Motor neuron (in vitro differentiated cells): ENCODE data around the gene SNAP29. TPM values are rescaled to one million over a fixed set of nuclear protein-coding genes. Genes with fewer than 3 reads are reported as not detected.

Source experiments
- ATAC-seq, 8 experiments: fragments of 200-7000 bp; cut with Tn5 transposase; replicated peaks in 6 of 8; 2 replicates each; pipeline ENCODE4 v1.8.0; 2021; ENCODE audit warnings: mild to moderate bottlenecking in 8 of 8, moderate library complexity in 8 of 8
- H3K27ac ChIP-seq, 2 donors: fragments of 250-450 bp; sonication (Bioruptor Pico); 2 replicates each; pipeline ENCODE4 v1.9.0; 2021; ENCODE audit warnings: antibody characterized with exemption in 2 of 2, mild to moderate bottlenecking in 2 of 2, moderate library complexity in 1 of 2
- H3K4me1 ChIP-seq, 2 donors: fragments of 250-450 bp; sonication (Bioruptor Pico); replicated peaks in 1 of 2; 2 replicates each; pipeline ENCODE4 v1.6.1; 2021; ENCODE audit warnings: antibody characterized with exemption in 2 of 2, mild to moderate bottlenecking in 2 of 2, moderate library complexity in 1 of 2
- H3K4me3 ChIP-seq, 5 donors: fragments of 250-450 bp; sonication (Bioruptor Pico); 2 replicates each; pipeline ENCODE4 v1.9.0; 2021; ENCODE audit warnings: antibody characterized with exemption in 5 of 5, mild to moderate bottlenecking in 5 of 5, moderate library complexity in 4 of 5
- WGBS, 10 experiments: fragments of 450-650 bp; shearing (Covaris generic); methylation state at CpG; one replicate each; pipeline ENCODE4 v1.0.0; 2022; 5-methylcytosine and 5-hydroxymethylcytosine counted together
- in situ Hi-C, 9 experiments: fragments of 400-800 bp; cut with MboI; loops; one replicate each; pipeline ENCODE4 v1.15.0; 2021; ENCODE audit warnings: low sequenced_read_pairs in 9 of 9, low pct_unique_long_range_greater_than_20kb in 2 of 9; ENCODE audit not compliant: unreplicated experiment in 9 of 9
- total RNA-seq, 8 experiments: library from RNA; unstranded; fragments of 300-600 nt; gene quantifications; 2 replicates each; pipeline versions ENCODE4 v1.2.3 to v1.2.4, GENCODE V29; 2022

The SNAP29 gene
- total RNA-seq, result 10 to 100 TPM in 7 of 8 experiments, 1 to 10 TPM in 1; 6.7 to 26.5 (median 14.9) TPM

DNA sequence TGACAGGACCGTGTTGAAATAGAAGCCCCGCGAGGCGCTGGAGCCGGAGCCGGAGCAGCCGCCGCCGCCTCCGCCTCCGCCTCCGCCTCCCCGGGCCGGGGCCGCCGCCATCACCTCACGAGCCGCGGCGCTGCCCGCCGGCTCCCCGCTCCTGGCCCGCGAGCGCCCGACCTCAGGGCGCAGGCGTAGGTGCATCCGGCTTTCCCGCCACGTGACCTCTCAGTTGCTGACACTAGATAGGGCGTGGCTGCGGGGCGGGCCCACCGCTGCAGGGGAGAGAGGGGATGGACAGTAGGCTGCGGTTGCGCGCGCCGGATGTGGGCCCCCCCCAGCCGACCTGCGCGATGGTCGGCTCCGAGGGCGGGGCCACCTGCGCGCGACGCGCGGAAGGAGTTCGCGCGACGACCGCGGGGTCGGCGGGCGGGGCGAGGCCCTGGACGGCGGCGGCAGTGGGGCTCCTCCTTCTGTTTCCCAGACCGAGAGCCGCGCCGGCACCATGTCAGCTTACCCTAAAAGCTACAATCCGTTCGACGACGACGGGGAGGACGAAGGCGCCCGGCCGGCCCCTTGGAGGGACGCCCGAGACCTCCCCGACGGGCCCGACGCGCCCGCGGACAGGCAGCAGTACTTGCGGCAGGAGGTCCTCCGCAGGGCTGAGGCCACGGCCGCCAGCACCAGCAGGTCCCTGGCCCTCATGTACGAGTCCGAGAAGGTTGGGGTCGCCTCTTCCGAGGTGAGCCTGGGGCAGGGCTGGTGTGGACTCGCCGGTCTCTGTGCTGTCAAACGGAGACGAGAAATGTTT, at the start of gene SNAP29, which contains the start of gene PI4KA:
Gene SNAP29, plus strand, starts transcription at position 393 of the 802 bp plus-strand sequence. Its CDS starts 104 bp downstream, at position 497.
Gene PI4KA, minus strand, starts transcription at position 197 of the 802 bp plus-strand sequence. Its CDS starts 86 bp downstream, at position 111.
- Histone ChIP-seq H3K4me1 (peaks cover 10 to 15% of the 10 kb centered on the region in 2 donors), H3K4me3 (peak within 1 kb of the TSS; percentile 59 to 82 (median 68)), H3K27ac (peak within 1 kb of the TSS; percentile 96 to 97)
- 0% methylated on average over 2 to 3 of the region's 100 CpGs; no CpG with 5 or more reads in 7 of the 10 experiments for WGBS, 10 experiments
- ATAC-seq, result peak; percentile 85 to 93 (median 90)
- in situ Hi-C loops, result no loop called here

DNA sequence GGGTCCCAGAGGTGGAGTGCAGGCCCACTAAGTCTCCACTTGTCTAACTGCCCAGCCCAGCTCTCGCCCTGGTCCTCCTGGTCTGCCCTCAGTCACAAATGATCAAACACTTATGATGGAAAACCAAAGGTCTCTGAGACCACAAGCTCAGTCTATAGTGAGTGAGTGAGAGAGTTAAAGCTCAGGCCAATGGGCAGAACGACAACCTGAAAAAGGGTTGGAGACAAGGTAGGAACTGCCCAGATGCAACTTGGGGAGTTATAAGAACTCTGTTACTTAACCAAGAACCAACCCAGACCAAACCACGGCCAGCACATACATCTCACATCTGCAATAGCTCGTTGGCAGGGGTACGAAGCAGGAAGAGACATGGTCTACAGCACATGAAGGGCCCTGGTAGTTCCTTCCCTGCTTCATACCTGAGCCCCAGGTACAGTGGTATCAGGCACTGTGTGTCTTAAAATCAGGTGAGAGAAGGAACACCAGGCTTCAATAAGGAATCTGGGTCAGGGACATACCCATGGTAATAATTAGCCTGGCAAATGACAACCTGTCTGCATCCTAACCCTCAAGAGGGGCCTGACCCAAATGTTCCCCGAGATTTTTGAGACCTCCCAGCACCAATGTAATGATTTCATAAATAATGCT, 49.1 kb upstream of the SNAP29 start:
- Histone ChIP-seq H3K27ac (no peak overlapping the region), H3K4me3 (no peak overlapping the region), H3K4me1 (no peaks in the 10 kb centered on the region)
- in situ Hi-C loops, result loop anchor here in 1 of 9 experiments (10.0 kb wide), 1 partner anchor 55 kb away; no protein-coding TSS in a partner anchor
- no peak for ATAC-seq
- 73 to 100% (median 89%) methylated on average over 2 to 5 of the region's 6 CpGs; no CpG with 5 or more reads in 3 of the 10 experiments for WGBS, 10 experiments

DNA sequence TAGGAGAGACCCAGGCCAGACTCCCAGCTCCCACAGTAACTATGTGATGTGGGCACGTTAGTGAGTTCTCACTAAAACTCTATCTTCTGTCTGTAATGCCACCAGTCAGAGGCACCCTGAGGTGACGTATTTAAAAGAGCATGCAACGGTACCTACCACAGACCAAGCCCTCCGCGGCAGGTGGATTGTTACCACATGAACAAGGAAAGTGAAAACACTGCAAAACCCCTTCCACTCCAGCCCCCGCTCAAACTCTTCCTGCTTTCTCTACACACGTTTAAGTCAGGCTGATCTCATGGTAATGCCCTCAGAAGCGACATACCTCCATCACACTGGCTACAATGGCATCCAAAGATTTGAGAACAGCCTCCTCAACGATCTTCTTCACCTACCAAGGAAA, 48.2 kb upstream of the SNAP29 start:
- in situ Hi-C loops, result loop anchor here in 1 of 9 experiments (10.0 kb wide), 1 partner anchor 56 kb away; no protein-coding TSS in a partner anchor
- no peak overlapping the region for H3K4me3 ChIP-seq
- 55 to 100% (median 90%) methylated on average over 1 to 8 of the region's 9 CpGs; no CpG with 5 or more reads in 3 of the 10 experiments for WGBS, 10 experiments
- no peak overlapping the region for H3K27ac ChIP-seq
- H3K4me1 ChIP-seq, result no peaks in the 10 kb centered on the region
- no peak for ATAC-seq

DNA sequence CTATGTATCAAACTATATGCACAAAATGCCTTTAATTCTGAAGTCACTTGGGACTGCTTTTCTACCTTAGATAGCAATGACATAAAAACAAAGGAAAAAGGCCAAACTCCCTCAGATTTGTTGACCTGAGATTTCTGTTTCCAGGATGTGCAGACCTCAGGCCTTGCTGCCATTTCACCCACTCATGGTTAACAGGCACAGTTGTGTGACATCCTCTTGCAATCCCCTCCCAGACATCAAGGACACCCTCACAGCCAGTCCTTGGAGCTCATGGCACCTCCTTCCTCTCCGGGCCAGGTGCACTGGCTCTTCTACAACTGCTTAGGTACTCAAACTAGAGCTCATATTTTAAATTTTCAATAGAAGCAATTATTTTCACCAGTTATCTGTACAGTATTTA, 47.6 kb upstream of the SNAP29 start:
- 91 to 100% (median 100%) methylated on average over 1 of the region's 1 CpG; no CpG with 5 or more reads in 5 of the 10 experiments for WGBS, 10 experiments
- no peak for ATAC-seq
- in situ Hi-C loops, result loop anchor here in 1 of 9 experiments (10.0 kb wide), 1 partner anchor 56 kb away; no protein-coding TSS in a partner anchor
- H3K4me3 ChIP-seq, result no peak overlapping the region
- no peak overlapping the region for H3K27ac ChIP-seq
- no peaks in the 10 kb centered on the region for H3K4me1 ChIP-seq

DNA sequence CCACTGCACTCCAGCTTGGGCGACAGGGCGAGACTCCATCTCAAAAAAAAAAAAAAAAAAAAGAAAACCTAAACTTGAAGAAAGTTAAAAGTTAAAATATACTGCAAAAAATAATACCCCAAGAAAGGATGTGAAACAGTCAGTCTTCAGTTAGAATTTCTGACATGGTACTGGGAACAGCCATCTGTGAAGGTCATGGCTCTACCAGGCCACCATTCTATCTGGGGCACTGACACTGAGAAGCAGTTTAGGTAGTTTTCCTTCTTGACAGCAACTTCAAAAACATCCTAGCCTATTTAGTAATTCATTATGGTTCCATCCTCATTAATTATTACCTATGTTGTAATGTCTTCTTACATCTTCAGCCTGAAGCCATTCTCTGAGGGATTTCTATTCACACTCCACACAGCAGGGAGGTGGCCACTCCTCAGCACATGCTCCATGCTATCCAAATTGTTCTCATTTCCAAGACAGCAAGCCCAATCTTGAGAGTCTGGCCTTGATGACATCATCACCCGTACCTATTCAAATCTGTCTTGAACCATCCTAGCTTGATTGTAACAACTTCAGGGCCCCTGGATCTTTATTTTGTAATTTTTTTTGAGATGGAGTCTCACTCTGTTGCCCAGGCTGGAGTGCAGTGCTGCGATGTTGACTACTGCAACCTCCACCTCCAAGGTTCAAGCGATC, 46.7 kb upstream of the SNAP29 start:
- ATAC-seq, result no peak
- H3K4me3 ChIP-seq, result no peak overlapping the region
- in situ Hi-C loops, result loop anchor here in 1 of 9 experiments (10.0 kb wide), 1 partner anchor 57 kb away; no protein-coding TSS in a partner anchor
- WGBS, 10 experiments, result 82 to 100% (median 92%) methylated on average over 1 to 5 of the region's 5 CpGs; no CpG with 5 or more reads in 4 of the 10 experiments
- no peaks in the 10 kb centered on the region for H3K4me1 ChIP-seq
- peak overlapping the region in 1 of 2 donors; percentile 44 for H3K27ac ChIP-seq

DNA sequence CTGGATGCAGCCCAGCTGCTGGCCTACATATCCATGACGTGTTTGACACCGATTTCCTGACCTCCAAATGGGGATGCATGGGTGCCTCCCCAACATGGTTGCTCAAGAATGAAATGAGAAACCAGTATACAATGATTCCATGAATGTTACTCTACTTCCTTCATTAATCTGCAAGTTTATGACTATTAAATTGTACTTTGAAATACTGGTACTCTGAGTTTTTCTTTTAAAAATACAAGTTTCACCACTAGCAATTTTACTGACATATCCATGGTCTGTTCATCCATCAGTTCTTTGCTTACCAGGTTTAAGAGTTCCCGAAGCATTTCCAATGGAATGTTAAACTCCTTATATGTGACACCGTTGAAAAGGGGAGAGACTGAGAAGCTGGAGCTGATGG, 45.8 kb upstream of the SNAP29 start:
- WGBS, 10 experiments, result 83 to 100% (median 100%) methylated on average over 1 to 4 of the region's 4 CpGs

DNA sequence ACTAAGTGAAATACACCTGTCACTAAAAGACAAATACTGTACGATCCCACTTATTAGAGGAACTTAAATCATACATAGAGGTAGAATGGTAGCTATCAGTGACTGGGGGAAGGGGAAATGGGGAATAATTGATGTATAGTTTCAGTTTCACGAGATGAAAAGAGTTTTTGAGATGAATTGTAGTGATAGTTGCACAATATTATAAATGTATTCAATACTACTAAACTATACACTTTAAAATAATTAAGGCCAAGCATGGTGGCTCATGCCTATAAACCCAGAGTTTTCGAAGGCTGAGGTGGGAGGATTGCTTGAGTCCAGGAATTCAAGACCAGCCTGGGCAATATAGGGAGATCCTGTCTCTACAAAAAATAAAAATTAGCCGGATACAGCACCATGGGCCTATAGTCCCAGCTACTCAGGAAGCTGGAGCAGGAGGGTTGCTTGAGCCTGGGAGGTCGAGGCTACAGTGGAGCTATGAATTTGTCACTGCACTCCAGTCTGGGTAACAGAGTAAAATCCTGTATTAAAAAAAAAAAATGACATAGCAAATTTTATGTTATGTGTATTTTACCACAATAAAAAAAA, 44.5 kb upstream of the SNAP29 start:
- 87 to 97% (median 95%) methylated on average over 3 to 5 of the region's 5 CpGs for WGBS, 10 experiments
- no peak overlapping the region for H3K27ac ChIP-seq
- in situ Hi-C loops, result loop anchor here in 1 of 9 experiments (10.0 kb wide), 1 partner anchor 60 kb away; no protein-coding TSS in a partner anchor
- H3K4me1 ChIP-seq, result no peaks in the 10 kb centered on the region
- no peak for ATAC-seq
- H3K4me3 ChIP-seq, result no peak overlapping the region

More for the DNA sequence above, 45.8 kb upstream of the SNAP29 start:
- Histone ChIP-seq H3K4me1 (no peaks in the 10 kb centered on the region), H3K4me3 (no peak overlapping the region), H3K27ac (no peak overlapping the region)
- in situ Hi-C loops, result loop anchor here in 1 of 9 experiments (10.0 kb wide), 1 partner anchor 58 kb away; no protein-coding TSS in a partner anchor
- no peak for ATAC-seq

DNA sequence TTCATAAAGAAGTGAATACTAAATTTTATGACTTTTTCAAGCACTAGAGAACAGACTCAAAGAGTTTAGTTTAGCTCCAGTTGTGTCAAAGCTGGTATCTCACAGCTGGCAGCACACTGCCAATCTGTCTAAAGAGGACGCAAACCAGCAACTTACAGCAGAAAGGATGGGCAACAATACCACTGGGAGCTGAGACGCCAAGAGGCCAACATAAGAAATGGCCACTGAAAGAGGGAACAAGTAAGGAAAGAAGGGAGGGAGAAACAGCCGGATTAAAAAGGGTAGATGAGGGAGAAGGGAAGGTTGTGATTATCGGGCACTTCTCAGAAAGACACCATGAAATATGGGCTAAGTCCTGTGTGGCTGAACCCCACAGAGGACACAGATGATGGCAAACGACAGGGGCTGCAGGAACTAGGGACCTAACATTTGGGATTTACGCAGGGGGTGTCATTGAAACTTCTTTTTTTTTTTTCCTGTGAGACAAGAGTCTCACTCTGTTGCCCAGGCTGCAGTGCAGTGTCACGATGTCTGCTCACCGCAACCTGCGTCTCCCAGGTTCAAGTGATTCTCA, 43.2 kb upstream of the SNAP29 start:
- in situ Hi-C loops, result loop anchor here in 1 of 9 experiments (10.0 kb wide), 1 partner anchor 61 kb away; no protein-coding TSS in a partner anchor
- no peak for ATAC-seq
- no peaks in the 10 kb centered on the region for H3K4me1 ChIP-seq
- H3K27ac ChIP-seq, result no peak overlapping the region
- H3K4me3 ChIP-seq, result no peak overlapping the region
- WGBS, 10 experiments, result 82 to 100% (median 95%) methylated on average over 1 to 9 of the region's 9 CpGs

DNA sequence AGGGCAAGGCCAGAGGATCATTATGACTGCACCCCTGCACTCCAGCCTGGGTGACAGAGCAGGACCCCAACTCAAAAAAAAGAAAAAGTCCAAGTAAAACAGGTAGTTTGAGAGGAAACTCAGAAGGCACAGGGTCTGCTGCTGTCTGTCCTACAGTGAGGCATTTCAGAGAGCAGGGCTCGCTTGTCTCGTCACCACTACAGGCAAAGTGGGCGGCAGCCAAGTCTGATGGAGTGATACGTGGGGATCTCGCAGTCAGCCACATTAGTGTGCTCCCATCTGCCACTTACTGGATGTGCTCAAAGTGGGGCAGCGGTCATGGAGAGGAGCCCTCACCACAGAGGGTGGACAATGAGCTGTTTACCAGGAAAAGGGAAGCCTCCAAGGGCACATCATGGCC, 42.2 kb upstream of the SNAP29 start:
- H3K27ac ChIP-seq, result no peak overlapping the region
- in situ Hi-C loops, result loop anchor here in 1 of 9 experiments (10.0 kb wide), 1 partner anchor 62 kb away; no protein-coding TSS in a partner anchor
- 83 to 100% (median 97%) methylated on average over 1 to 4 of the region's 6 CpGs; no CpG with 5 or more reads in 5 of the 10 experiments for WGBS, 10 experiments
- H3K4me1 ChIP-seq, result no peaks in the 10 kb centered on the region
- no peak for ATAC-seq
- H3K4me3 ChIP-seq, result no peak overlapping the region

DNA sequence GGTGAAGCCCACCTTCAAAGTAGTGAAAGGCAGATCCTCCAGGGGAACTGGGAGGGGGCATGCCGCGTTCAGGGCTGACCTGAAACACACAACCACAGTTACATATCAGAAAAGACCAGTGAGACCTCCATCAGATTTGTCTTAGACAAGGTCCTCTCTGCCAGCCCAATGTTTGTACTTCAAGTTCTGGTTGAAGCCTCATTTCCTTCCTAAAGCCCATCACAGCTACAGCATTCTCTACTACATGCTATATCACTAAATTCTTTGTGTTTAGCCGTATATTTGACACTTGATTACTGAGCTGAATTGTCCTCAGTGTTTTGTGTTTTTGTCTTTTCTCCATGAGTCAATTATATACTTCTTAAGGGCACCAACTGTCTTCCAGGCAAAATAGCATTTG, 40.3 kb upstream of the SNAP29 start:
- 70 to 100% (median 90%) methylated on average over 1 to 3 of the region's 3 CpGs; no CpG with 5 or more reads in 1 of the 10 experiments for WGBS, 10 experiments
- in situ Hi-C loops, result loop anchor here in 1 of 9 experiments (10.0 kb wide), 1 partner anchor 64 kb away; no protein-coding TSS in a partner anchor
- no peak for ATAC-seq

DNA sequence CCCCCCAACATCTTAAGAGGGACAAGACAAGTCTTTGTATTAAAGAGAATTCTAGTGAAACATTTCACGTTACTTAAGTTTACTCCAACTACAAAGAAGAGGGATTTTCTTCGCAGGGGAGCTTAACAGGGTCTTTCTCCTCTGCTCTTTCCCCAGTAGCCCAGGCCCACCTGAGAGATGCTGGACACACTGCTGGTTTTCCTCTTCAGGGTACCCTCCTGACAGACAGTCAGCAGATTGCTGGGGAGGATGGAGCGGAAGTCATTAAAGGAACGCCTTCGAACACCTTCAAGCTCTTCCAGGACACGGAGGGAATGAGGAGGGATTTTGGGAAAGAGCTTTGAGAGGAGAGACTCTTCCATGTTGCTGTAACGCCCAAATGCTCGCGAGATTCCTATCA, 39.3 kb upstream of the SNAP29 start:
- in situ Hi-C loops, result loop anchor here in 1 of 9 experiments (10.0 kb wide), 1 partner anchor 65 kb away; no protein-coding TSS in a partner anchor
- no peak for ATAC-seq
- no peak overlapping the region for H3K27ac ChIP-seq

More for the DNA sequence above, 40.3 kb upstream of the SNAP29 start:
- H3K4me3 ChIP-seq, result no peak overlapping the region
- H3K4me1 ChIP-seq, result no peaks in the 10 kb centered on the region
- no peak overlapping the region for H3K27ac ChIP-seq

More for the DNA sequence above, 39.3 kb upstream of the SNAP29 start:
- no peak overlapping the region for H3K4me3 ChIP-seq
- no peaks in the 10 kb centered on the region for H3K4me1 ChIP-seq
- WGBS, 10 experiments, result 88 to 100% (median 100%) methylated on average over 1 to 8 of the region's 9 CpGs; no CpG with 5 or more reads in 3 of the 10 experiments
